Measurements from ENCODE around the gene RGS7.

- TF ChIP-seq CTCF (conservative IDR thresholded peaks at IDR 0.05; ENCODE audit: low read length): no peak
- TF ChIP-seq EZH2phosphoT487 (IDR thresholded peaks at IDR 0.05; ENCODE audit: borderline replicate concordance, low read depth, low read length): no peak
Observed at GRCh38 chr1:240734001-240734400, 623.0 kb downstream of the RGS7 start.
